ENCODE measurements around the gene SIRT4. TPM values are rescaled to one million over a fixed set of nuclear protein-coding genes. Genes with fewer than 3 reads are reported as not detected.

SIRT4 gene
- total RNA-seq, 1 donor from 2014 or later = 3.8 TPM

- peaks cover 70% of the 10 kb centered on the region for H4K20me1 ChIP-seq (ENCODE audit: low read depth)
- no peaks in the 10 kb centered on the region for H3K27me3 ChIP-seq
- peaks cover 6% of the 10 kb centered on the region for H3F3A ChIP-seq (ENCODE audit: low read depth)
Observed at GRCh38 chr12:120260607-120261006, 41.5 kb upstream of the SIRT4 start.

DNA sequence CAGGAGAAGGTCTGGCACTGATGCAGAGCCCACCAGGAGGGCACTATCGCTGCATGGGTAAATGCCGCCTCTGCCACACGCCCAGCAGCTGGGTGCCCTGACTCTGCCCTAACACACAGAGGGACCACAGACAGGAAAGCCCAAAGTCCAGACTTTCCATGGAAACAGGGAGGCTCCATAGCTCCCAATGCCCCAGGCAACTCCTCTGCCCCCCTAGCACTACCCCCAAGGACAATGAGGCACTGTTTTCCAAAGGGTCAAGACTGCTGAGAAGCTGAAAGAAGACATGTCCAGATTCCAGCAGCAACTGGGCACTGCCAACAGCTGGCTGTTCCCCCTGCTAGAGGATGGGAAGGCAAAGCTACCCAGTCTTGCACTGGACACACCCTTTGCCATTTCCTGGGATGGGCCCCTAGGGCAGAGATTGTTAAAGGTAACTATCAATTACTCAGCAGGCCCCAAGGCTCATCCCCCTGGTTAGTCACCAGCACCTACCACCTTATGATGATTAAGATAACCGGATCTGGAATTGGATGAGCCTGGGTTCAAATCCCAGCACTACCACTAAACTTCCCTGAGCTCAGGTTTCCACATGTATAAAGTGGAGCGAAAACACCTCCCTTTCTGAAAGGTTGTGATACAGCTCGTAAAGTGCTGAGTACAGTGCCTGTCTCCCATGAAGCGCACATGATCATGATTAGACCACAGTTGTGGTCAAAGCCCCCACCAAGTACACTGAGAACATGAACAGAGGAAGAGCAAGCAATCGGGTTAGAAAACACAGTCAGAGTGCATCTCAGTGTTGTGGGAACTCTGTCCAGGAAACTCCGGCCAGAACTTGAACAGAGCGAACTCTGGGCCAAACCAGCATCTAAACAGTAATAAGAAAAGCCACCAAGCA, 39.9 kb upstream of the SIRT4 start:
- peaks cover 2% of the 10 kb centered on the region for H3K27me3 Mint-ChIP-seq (ENCODE audit: insufficient read depth, low read depth)
- Histone ChIP-seq H3K27ac (no peak overlapping the region), H2AFZ (replicated peaks) (no peak overlapping the region), H3K9me3 (ENCODE audit: low read depth) (no peaks in the 10 kb centered on the region), H3K4me2 (no peak overlapping the region), H3K9ac (no peak overlapping the region), H3K4me1 (peaks cover 20% of the 10 kb centered on the region), H3K27me3 (no peaks in the 10 kb centered on the region), H3K4me3 (no peak overlapping the region), H3K36me3 (no peaks in the 10 kb centered on the region), H3F3A (ENCODE audit: low read depth) (peaks cover 6% of the 10 kb centered on the region), H3K79me2 (ENCODE audit: low read depth) (peaks cover 80% of the 10 kb centered on the region), H4K20me1 (ENCODE audit: low read depth) (peaks cover 60% of the 10 kb centered on the region)
- H3K36me3 Mint-ChIP-seq = peaks cover 2% of the 10 kb centered on the region
- no peak overlapping the region for H3K27ac Mint-ChIP-seq
- no peak for DNase-seq (ENCODE audit: low spot score)
- H3K9me3 Mint-ChIP-seq = no peaks in the 10 kb centered on the region
- no peak for TF ChIP-seq EZH2 (IDR thresholded peaks at IDR 0.05)
- no peak for TF ChIP-seq CTCF (IDR thresholded peaks at IDR 0.05)
- H3K4me3 Mint-ChIP-seq = no peak overlapping the region
- H3K4me1 Mint-ChIP-seq = peaks cover 41% of the 10 kb centered on the region

More at GRCh38 chr12:120260607-120261006, 41.5 kb upstream of the SIRT4 start:
- Histone ChIP-seq H3K27ac (no peak overlapping the region), H3K36me3 (no peaks in the 10 kb centered on the region), H2AFZ (replicated peaks) (no peak overlapping the region), H3K4me2 (no peak overlapping the region), H3K79me2 (ENCODE audit: low read depth) (peaks cover 86% of the 10 kb centered on the region), H3K4me3 (no peak overlapping the region), H3K9ac (no peak overlapping the region), H3K4me1 (peaks cover 20% of the 10 kb centered on the region), H3K9me3 (ENCODE audit: low read depth) (no peaks in the 10 kb centered on the region)
- H3K4me1 Mint-ChIP-seq = peaks cover 34% of the 10 kb centered on the region
- H3K27me3 Mint-ChIP-seq (ENCODE audit: insufficient read depth, low read depth) = no peaks in the 10 kb centered on the region
- no peak for DNase-seq (ENCODE audit: low spot score)
- H3K36me3 Mint-ChIP-seq = peaks cover 4% of the 10 kb centered on the region
- no peak overlapping the region for H3K4me3 Mint-ChIP-seq
- TF ChIP-seq EZH2 (IDR thresholded peaks at IDR 0.05) (no peak), EZH2phosphoT487 (IDR thresholded peaks at IDR 0.05) (no peak), CTCF (IDR thresholded peaks at IDR 0.05) (no peak)
- H3K9me3 Mint-ChIP-seq = no peaks in the 10 kb centered on the region
- no peak overlapping the region for H3K27ac Mint-ChIP-seq

DNA sequence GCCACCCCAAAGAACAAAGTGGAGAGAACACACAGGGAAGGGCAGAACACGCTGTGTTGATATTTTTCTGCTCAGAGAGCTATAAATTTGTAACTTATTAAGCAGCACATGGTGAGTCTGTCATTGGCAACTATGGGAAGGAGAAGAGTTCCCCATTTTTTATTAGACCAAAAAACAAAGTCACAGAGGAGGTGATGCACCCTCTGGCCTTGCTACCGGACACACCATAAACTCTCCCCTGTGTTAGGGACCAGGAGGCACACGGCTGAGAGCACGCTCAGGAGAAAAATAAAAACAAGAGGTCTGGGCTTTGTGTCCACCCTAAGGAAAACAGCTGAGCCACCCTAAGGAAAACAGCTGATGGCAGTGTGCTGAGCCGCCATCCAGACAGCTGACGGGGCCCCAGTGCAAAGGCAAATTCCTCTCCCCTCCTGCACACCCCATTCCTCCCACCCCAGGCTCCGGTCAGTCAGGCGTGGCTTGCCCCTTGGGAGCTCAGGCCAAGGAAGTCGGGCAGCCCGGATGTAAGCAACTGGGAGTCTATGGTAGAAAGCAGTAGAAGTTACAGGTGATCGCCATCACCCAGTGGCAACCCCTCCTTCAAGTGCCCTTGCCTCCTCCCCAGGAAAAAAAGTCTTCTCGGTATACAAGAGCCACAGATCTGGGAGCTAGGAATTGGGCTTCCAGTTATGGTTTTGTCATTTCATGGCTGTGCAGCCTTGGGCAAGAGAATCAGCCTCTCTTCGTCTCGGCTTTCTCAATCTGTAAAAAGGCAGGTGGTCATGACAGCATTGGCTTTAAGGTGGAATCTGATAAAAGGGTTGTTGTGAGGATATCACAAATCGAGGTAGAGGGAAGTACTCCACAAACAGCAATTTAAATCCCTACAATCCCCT, 39.0 kb upstream of the SIRT4 start:
- peak overlapping the region; percentile 38 for H3K4me2 ChIP-seq

More for the DNA sequence above, 39.0 kb upstream of the SIRT4 start:
- Mint-ChIP-seq H3K36me3 (peaks cover 2% of the 10 kb centered on the region), H3K4me3 (peak overlapping the region; percentile 87), H3K27me3 (ENCODE audit: insufficient read depth, low read depth) (peaks cover 6% of the 10 kb centered on the region), H3K9me3 (no peaks in the 10 kb centered on the region), H3K4me1 (peaks cover 37% of the 10 kb centered on the region), H3K27ac (no peak overlapping the region)
- H2AFZ ChIP-seq (replicated peaks) = no peak overlapping the region
- H3K36me3 ChIP-seq = no peaks in the 10 kb centered on the region
- H3K27me3 ChIP-seq = no peaks in the 10 kb centered on the region
- DNase-seq (ENCODE audit: low spot score) = no peak
- H3K9ac ChIP-seq = no peak overlapping the region
- H3F3A ChIP-seq (ENCODE audit: low read depth) = peaks cover 6% of the 10 kb centered on the region
- H3K27ac ChIP-seq = no peak overlapping the region
- no peaks in the 10 kb centered on the region for H3K9me3 ChIP-seq (ENCODE audit: low read depth)
- peaks cover 52% of the 10 kb centered on the region for H4K20me1 ChIP-seq (ENCODE audit: low read depth)
- peaks cover 20% of the 10 kb centered on the region for H3K4me1 ChIP-seq
- no peak overlapping the region for H3K4me3 ChIP-seq
- TF ChIP-seq CTCF (IDR thresholded peaks at IDR 0.05) = no peak
- no peak for TF ChIP-seq EZH2phosphoT487 (IDR thresholded peaks at IDR 0.05)
- no peak for TF ChIP-seq EZH2 (IDR thresholded peaks at IDR 0.05)
- peaks cover 72% of the 10 kb centered on the region for H3K79me2 ChIP-seq (ENCODE audit: low read depth)
